GM12872 (cell line): ENCODE results near the gene TMEM163.

ENCODE experiments used
- TF ChIP-seq, protein P1 (sequence below): IDR thresholded peaks from 3 replicates; pipeline ENCODE4 v1.5.1; 2011; ENCODE audit warnings: low read depth, mild to moderate bottlenecking, low read length, moderate library complexity; ENCODE audit not compliant: insufficient read depth

The TMEM163 gene

DNA sequence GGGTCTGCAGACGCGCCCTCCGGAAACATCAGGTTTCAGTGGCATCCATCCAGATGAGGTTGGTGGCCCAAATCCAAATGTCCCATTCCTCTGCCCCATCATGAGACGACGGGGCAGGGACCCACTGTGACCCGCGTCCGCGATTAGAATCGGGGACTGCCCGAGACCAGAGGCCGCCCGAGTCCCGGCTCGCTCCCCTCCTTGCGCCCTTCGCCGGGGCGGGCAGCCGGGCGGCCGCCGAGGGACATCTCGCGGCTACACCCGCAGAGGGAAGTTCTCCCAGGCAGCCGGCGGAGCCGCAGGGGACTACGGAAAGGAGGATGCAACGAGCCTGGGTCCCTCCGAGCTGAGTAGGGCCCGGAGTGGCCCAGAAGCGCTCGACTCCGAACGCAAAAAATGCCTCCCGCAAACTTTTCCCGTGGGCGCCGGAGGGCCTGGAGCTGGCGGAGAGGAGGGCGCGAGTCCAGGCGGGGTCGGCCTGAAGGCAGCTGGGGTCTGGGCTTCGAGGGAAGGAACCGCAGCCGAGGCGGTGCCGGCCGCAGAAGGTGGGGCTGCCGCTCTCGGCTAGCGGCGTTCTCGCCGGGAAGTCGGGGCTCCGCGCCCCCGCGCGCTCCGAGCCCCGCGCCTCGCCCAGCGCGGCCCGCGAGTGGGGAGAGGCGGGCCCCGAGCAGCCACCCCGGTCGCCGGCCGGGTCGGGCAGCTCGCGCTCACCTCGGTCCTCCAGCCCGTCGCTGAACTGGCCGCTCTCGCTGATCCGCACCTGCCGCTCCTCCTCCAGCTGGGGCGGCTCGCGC lies 580 bp downstream of the TMEM163 start:
- TF ChIP-seq, protein P1, sequence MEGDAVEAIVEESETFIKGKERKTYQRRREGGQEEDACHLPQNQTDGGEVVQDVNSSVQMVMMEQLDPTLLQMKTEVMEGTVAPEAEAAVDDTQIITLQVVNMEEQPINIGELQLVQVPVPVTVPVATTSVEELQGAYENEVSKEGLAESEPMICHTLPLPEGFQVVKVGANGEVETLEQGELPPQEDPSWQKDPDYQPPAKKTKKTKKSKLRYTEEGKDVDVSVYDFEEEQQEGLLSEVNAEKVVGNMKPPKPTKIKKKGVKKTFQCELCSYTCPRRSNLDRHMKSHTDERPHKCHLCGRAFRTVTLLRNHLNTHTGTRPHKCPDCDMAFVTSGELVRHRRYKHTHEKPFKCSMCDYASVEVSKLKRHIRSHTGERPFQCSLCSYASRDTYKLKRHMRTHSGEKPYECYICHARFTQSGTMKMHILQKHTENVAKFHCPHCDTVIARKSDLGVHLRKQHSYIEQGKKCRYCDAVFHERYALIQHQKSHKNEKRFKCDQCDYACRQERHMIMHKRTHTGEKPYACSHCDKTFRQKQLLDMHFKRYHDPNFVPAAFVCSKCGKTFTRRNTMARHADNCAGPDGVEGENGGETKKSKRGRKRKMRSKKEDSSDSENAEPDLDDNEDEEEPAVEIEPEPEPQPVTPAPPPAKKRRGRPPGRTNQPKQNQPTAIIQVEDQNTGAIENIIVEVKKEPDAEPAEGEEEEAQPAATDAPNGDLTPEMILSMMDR = no peak

DNA sequence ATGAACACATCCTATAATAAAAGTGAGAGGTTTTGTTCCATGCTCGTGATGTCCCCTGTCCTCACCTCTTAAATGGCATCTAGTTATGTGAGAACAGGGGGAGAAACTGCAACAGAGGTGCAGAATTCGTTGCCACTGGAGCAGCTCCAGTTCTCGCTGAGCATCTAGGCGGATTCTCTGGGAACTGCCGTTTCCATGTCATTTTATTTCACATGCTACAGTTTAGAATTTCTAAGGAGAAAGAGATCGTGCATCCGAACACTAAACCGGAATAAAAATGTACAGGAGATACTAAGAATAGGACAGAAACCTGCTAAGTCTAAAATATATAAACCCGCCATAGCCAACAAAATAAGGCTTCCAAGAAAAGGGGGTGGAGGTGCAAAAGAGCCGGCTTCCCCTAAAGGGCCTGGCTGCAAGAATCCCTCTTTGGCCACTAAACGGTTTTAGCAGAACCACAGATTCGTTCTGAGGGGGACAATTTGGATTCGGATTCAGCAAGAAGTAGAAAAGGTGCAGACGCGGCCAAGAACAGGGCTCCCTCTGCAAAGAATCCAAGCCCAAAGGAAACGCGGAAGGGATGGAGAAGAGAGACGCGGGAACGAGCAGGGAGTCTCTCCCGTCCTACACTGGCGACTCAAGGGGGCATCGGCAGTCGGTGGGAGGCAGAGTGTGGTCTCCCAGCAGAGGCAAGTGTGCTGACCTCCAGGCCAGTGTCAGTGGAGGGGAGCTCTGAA lies 1.3 kb downstream of the TMEM163 start:
- TF ChIP-seq, protein P1 = no peak

DNA sequence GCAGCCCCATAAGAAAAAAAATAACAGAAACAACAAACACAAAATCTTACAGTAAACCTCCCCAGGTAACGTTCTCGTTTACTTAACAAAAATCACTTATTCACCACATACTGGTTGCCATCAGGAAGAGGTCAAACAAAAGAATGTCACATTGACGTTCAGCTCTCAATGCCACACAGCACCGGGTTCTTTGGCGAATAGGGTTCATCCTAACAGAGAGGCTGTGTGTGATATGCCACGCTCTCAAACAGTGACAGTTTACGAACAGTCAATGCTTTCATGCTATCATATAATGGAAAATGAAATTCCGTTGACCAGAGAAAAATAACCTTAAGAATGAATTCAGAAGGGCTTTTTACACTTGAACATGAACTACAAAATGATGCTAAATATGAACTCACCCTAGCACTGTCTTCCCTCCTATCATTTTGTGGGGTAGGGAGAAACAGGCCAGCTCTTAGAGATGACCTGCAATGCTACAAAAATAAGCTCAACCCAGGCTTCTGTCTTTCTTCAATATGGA lies 2.0 kb downstream of the TMEM163 start:
- TF ChIP-seq, protein P1 = no peak

DNA sequence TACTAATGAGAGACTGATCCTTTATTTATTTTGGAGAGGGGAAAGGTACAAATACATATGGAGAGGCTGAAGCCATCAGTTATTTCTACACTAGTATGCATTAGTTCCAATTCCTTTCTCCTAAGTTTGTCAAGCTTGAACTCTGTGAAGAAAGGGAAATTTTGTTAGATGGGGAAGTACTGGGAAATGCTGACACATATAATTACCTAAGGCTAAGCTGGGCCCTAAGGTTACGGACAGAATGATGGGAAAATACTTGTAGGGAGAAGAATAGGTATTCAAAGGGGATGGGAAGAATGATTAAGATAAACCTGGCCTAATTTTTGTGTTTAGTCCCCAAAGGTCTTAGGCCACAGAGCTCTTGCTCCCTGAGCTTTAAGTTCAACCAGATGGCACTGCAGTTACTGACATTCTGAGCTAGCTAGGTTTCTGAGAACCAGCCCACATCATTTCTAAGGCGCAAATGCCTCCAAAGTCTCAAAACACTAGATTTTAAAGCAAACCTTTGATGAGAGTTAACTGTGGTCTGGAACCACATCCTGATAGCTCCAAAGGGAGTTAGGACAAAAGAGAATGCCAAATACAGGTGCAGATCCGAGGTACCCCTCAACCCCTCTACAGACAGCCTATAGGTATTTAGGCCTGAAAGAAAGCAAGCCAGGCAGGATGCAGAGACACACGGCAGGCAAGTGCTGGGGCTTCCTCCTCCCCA lies 2.7 kb downstream of the TMEM163 start:
- TF ChIP-seq, protein P1 = no peak

DNA sequence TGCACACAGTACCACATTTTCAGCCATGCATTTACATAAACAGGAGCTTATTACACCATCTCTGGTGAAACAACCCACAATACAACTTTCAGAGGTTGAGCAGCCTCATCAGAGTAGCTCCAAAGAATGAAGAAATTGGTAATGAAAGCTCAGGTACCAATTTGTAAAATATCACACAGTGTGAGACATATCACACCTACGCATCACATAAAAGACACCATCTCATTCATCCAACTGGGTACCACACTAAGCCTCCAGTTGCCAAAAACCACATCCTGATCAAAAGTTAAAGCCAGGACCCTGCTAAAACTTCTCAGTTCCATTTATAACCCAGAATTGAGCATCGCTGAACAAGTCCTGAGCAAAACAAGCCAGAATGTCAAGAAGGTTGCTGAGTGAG lies 4.6 kb downstream of the TMEM163 start:
- TF ChIP-seq, protein P1 = no peak

DNA sequence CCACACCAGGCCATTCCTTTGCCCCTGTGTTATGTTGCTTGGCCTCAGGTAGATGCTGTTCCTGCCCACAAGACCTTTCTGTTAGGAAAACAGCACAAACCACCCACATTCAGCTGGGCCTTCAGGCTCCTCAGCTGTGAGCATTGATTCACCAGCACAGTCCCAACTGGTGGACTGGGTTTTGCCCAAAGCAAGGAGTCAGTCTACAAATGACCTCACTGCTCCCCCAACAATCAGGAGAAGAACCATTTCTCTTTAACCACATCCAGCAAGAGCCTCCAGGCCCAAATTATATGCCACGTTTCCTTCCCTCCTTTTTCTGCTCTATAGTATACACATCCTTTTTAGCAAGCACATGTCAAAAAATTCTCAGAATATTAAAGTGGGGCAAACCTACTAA lies 5.2 kb downstream of the TMEM163 start:
- TF ChIP-seq, protein P1 = no peak

DNA sequence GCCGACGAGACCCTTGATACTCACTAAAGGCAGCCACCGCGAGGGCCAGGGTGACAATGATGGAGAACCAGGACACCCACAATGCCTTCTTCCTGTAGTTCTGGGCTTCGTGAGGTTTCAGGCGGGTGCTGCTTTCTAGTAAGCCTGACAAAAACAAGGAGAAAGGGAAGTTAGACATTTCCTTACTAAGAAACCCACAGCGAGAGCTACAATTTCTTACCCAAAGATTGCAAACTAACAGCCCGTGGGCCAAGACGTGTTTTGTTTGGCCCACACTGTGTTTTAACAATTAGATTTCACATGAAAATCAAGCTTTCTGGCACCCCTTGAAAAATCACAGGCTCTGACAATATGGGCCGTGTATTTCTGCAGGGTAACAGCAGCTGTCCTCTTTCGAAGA lies 5.6 kb downstream of the TMEM163 start:
- TF ChIP-seq, protein P1 = no peak
